Omental fat pad (tissue), 4 donors: Measurements from ENCODE around the gene TP73. TPM values are rescaled to one million over a fixed set of nuclear protein-coding genes. Genes with fewer than 3 reads are reported as not detected.

Experiments
- ATAC-seq: fragments of 150-250 bp; one replicate; pipeline ENCODE4 v1.9.1; 2016; ENCODE audit warnings: mild to moderate bottlenecking, moderate library complexity; ENCODE audit not compliant: low FRiP score
- DNase-seq: peaks from one replicate; pipeline ENCODE4 v3.0.0-alpha.2; 2019; ENCODE audit warnings: low spot score
- CTCF ChIP-seq, 3 donors: fragments of 450-650 bp; IDR thresholded peaks; one replicate each; pipeline ENCODE4 v1.5.1; 2016 to 2017; ENCODE audit warnings: antibody characterized with exemption in 3 of 3, mild to moderate bottlenecking in 3 of 3, moderate library complexity in 2 of 3
- total RNA-seq, 4 donors: library from RNA; depleted of rRNA; stranded (reverse); fragments of >200 nt; gene quantifications; one replicate each; pipeline ENCODE4 v1.1.0, GENCODE V29; 2016

Gene TP73
- total RNA-seq, 4 donors from 2014 or later = not detected

- no peak for TF ChIP-seq CTCF (IDR thresholded peaks at IDR 0.05)
- ATAC-seq = no peak
Measured at GRCh38 chr1:3740752-3741151, 88.4 kb downstream of the TP73 start.

GRCh38 chr1:3741566-3742438, 89.5 kb downstream of the TP73 start:
- no peak for ATAC-seq
- no peak for DNase-seq
- TF ChIP-seq CTCF (IDR thresholded peaks at IDR 0.05) = no peak

More at GRCh38 chr1:3740752-3741151, 88.4 kb downstream of the TP73 start:
- no peak for DNase-seq

GRCh38 chr1:3742439-3743298, 90.4 kb downstream of the TP73 start:
- no peak for TF ChIP-seq CTCF (IDR thresholded peaks at IDR 0.05)
- DNase-seq (no peak), ATAC-seq (no peak)

- no peak for TF ChIP-seq CTCF (IDR thresholded peaks at IDR 0.05)
- DNase-seq = no peak
- ATAC-seq = no peak
Measured at GRCh38 chr1:3743421-3743820, 91.1 kb downstream of the TP73 start.

- ATAC-seq (no peak), DNase-seq (no peak)
- TF ChIP-seq CTCF (IDR thresholded peaks at IDR 0.05) = no peak
Measured at GRCh38 chr1:3743826-3744225, 91.5 kb downstream of the TP73 start.

GRCh38 chr1:3744646-3745045, 92.3 kb downstream of the TP73 start:
- no peak for ATAC-seq
- no peak for TF ChIP-seq CTCF (IDR thresholded peaks at IDR 0.05)
- DNase-seq = no peak
